ENCODE results near the gene CCDC93.
A peak's percentile ranks its signal among the peaks of the same experiment; 100 is the strongest.

Gene CCDC93

GRCh38 chr2:117902933-117903332 is 110.9 kb downstream of the CCDC93 start:
- Histone ChIP-seq H3K27me3 (ENCODE audit: control insufficient read depth, insufficient read depth, low read length) (no peaks in the 10 kb centered on the region), H3K4me3 (ENCODE audit: low read depth, low read length) (no peak overlapping the region), H3K9me3 (ENCODE audit: control insufficient read depth, low read length) (no peaks in the 10 kb centered on the region), H3K4me2 (ENCODE audit: low read length) (no peak overlapping the region), H3K4me1 (no peaks in the 10 kb centered on the region), H3K27ac (no peak overlapping the region), H3K36me3 (ENCODE audit: control insufficient read depth, insufficient read depth, low read length) (no peaks in the 10 kb centered on the region), H2AFZ (no peak overlapping the region), H3K9ac (no peak overlapping the region), H3K79me2 (no peaks in the 10 kb centered on the region)
- no peak for TF ChIP-seq CTCF (IDR thresholded peaks at IDR 0.05)

- no peaks in the 10 kb centered on the region for H3K36me3 ChIP-seq (ENCODE audit: control insufficient read depth, insufficient read depth, low read length)
- no peaks in the 10 kb centered on the region for H3K9me3 ChIP-seq (ENCODE audit: control insufficient read depth, low read length)
- H3K27ac ChIP-seq, result peak overlapping the region; percentile 94
- no peak overlapping the region for H3K4me3 ChIP-seq (ENCODE audit: low read depth, low read length)
- no peaks in the 10 kb centered on the region for H3K79me2 ChIP-seq
- no peak overlapping the region for H3K4me2 ChIP-seq (ENCODE audit: low read length)
- H3K4me1 ChIP-seq, result peaks cover 66% of the 10 kb centered on the region
- no peak overlapping the region for H3K9ac ChIP-seq
- H2AFZ ChIP-seq, result peak overlapping the region; percentile 48
- TF ChIP-seq CTCF (IDR thresholded peaks at IDR 0.05), result no peak
- no peaks in the 10 kb centered on the region for H3K27me3 ChIP-seq (ENCODE audit: control insufficient read depth, insufficient read depth, low read length)
Observed at GRCh38 chr2:117888897-117889296, 125.0 kb downstream of the CCDC93 start.

GRCh38 chr2:117885308-117885707 is 128.6 kb downstream of the CCDC93 start:
- Histone ChIP-seq H3K4me1 (peaks cover 37% of the 10 kb centered on the region), H3K27ac (no peak overlapping the region), H3K4me3 (ENCODE audit: low read depth, low read length) (no peak overlapping the region), H3K9me3 (ENCODE audit: control insufficient read depth, low read length) (no peaks in the 10 kb centered on the region), H3K79me2 (no peaks in the 10 kb centered on the region), H3K27me3 (ENCODE audit: control insufficient read depth, insufficient read depth, low read length) (no peaks in the 10 kb centered on the region), H3K4me2 (ENCODE audit: low read length) (no peak overlapping the region), H3K9ac (no peak overlapping the region), H2AFZ (peak overlapping the region; percentile 12), H3K36me3 (ENCODE audit: control insufficient read depth, insufficient read depth, low read length) (no peaks in the 10 kb centered on the region)
- no peak for TF ChIP-seq CTCF (IDR thresholded peaks at IDR 0.05)

GRCh38 chr2:117879003-117879402 is 134.9 kb downstream of the CCDC93 start:
- no peak overlapping the region for H3K4me3 ChIP-seq (ENCODE audit: low read depth, low read length)

More at GRCh38 chr2:117879003-117879402, 134.9 kb downstream of the CCDC93 start:
- no peak overlapping the region for H3K4me2 ChIP-seq (ENCODE audit: low read length)
- no peak for TF ChIP-seq CTCF (IDR thresholded peaks at IDR 0.05)
- H3K9ac ChIP-seq, result no peak overlapping the region
- no peak overlapping the region for H3K27ac ChIP-seq
- H3K4me1 ChIP-seq, result no peaks in the 10 kb centered on the region
- no peaks in the 10 kb centered on the region for H3K36me3 ChIP-seq (ENCODE audit: control insufficient read depth, insufficient read depth, low read length)
- H3K9me3 ChIP-seq (ENCODE audit: control insufficient read depth, low read length), result no peaks in the 10 kb centered on the region
- H3K79me2 ChIP-seq, result no peaks in the 10 kb centered on the region
- peak overlapping the region; percentile 28 for H2AFZ ChIP-seq
- no peaks in the 10 kb centered on the region for H3K27me3 ChIP-seq (ENCODE audit: control insufficient read depth, insufficient read depth, low read length)
